ENCODE results near the gene KCNIP2.

Gene KCNIP2

DNA sequence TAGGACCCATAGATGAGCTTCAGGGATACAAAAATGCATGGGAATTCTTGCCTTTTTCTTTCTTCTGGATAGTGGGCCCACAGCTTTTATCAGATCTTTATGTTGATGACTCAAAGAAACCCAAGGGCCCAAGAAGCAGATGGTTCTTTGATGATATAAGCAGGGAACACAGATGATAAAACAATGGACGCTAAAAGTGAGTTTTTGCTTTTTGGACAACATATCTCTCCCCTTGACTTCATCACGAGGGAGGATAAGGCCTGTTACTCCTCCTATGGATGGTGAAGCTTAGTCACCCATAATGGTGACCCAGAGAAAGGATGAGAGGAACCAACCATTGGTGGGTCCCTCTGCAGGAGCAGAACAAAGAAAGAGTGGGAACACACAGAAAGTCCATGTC is 18.9 kb downstream of the KCNIP2 start:
- TF ChIP-seq, protein P1, sequence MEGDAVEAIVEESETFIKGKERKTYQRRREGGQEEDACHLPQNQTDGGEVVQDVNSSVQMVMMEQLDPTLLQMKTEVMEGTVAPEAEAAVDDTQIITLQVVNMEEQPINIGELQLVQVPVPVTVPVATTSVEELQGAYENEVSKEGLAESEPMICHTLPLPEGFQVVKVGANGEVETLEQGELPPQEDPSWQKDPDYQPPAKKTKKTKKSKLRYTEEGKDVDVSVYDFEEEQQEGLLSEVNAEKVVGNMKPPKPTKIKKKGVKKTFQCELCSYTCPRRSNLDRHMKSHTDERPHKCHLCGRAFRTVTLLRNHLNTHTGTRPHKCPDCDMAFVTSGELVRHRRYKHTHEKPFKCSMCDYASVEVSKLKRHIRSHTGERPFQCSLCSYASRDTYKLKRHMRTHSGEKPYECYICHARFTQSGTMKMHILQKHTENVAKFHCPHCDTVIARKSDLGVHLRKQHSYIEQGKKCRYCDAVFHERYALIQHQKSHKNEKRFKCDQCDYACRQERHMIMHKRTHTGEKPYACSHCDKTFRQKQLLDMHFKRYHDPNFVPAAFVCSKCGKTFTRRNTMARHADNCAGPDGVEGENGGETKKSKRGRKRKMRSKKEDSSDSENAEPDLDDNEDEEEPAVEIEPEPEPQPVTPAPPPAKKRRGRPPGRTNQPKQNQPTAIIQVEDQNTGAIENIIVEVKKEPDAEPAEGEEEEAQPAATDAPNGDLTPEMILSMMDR (IDR thresholded peaks at IDR 0.05) = no peak
- no peak for TF ChIP-seq ZFX (IDR thresholded peaks at IDR 0.05; ENCODE audit: borderline replicate concordance)
- H3K27ac ChIP-seq = no peak overlapping the region

- no peak for TF ChIP-seq ZFX (IDR thresholded peaks at IDR 0.05; ENCODE audit: borderline replicate concordance)
- TF ChIP-seq, protein P1 (IDR thresholded peaks at IDR 0.05) = no peak
- H3K27ac ChIP-seq = peak overlapping the region; percentile 87
Measured at GRCh38 chr10:101818872-101819633, 24.5 kb downstream of the KCNIP2 start.

DNA sequence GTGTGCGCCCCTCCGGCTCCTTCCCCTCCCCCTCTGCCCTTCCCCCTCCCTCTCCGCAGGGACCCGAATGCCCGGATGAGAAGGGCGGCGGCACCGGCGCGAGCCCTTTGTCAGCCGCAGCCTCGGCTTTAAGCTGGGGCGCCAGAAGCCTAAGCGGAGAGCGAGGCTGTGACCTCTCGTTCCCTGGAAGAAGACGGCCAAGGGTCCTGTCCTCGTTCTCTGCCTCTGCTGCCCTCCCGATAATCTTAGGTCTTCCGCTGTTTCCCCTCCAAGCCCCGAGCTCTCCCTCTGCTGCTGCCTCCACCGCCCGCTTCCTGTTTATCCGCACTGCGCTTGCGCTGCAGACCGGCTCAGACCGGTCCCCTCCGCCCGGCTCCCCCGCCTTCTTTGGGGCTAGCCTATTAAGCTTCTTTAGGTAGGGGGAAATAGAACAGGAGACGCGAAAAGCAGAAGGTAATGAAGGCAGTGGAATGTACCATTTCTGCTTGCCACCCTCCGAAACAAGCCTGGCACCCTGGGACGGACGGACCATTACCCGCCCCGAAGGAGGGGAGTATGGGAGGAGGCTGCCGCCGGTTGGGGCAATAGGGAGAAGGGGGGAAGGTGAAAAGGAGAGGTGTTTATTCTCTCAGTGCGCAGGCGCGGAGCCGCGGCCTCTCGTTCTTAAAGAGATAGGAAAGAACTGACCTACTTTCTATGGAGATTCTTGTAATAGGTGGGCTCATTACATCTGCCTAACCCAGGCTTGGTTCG is 25.3 kb downstream of the KCNIP2 start, which contains the start of gene OGA:
TSS of gene OGA (minus strand) at position 326 of the 753 bp plus-strand sequence. CDS start 422 bp downstream, outside the sequence.
- no peak for TF ChIP-seq ZFX (IDR thresholded peaks at IDR 0.05; ENCODE audit: borderline replicate concordance)
- TF ChIP-seq, protein P1 (IDR thresholded peaks at IDR 0.05) = no peak

GRCh38 chr10:101817337-101818118 is 26.1 kb downstream of the KCNIP2 start:
- TF ChIP-seq ZFX (IDR thresholded peaks at IDR 0.05; ENCODE audit: borderline replicate concordance) = no peak
- TF ChIP-seq, protein P1 (IDR thresholded peaks at IDR 0.05) = no peak
- peak overlapping the region; percentile 87 for H3K27ac ChIP-seq

More for the DNA sequence above, 25.3 kb downstream of the KCNIP2 start, which contains the start of gene OGA:
- peak within 1 kb of the TSS; percentile 87 for H3K27ac ChIP-seq

DNA sequence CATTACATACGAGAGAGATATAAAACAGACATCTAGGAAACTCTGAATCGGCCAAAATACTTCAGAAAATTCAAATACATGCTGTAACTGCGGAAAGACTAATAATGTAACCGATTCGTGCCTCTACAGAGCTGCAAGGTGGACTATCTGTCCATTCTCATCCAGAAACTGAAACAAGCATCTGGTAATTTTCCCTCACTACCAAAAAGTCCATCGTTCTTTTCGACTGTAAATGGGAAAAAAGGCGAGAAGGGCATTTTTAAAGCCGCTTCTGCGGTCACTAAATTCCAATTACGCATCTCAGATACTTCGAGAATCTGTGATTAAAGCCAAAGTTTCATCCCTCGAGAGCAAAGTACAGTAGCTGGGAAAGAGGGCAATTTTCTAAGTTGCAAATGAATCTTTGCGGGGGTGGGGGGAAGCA is 26.7 kb downstream of the KCNIP2 start:
- H3K27ac ChIP-seq = peak overlapping the region; percentile 87
- TF ChIP-seq ZFX (IDR thresholded peaks at IDR 0.05; ENCODE audit: borderline replicate concordance) = no peak
- TF ChIP-seq, protein P1 (IDR thresholded peaks at IDR 0.05) = no peak

- no peak overlapping the region for H3K27ac ChIP-seq
- no peak for TF ChIP-seq ZFX (IDR thresholded peaks at IDR 0.05; ENCODE audit: borderline replicate concordance)
- TF ChIP-seq, protein P1 (IDR thresholded peaks at IDR 0.05) = no peak
Measured at GRCh38 chr10:101816376-101816775, 27.2 kb downstream of the KCNIP2 start.

Data from 22Rv1 (cell line).